VCaP (cell line): Measurements from ENCODE around the gene RFC4.
"Not testable (repeated sequence)": the region's sequence is repeated elsewhere in the genome, so short reads cannot be mapped to it uniquely, and the experiment has no call there.

Source experiments
- H3K27ac ChIP-seq: fragments of 450-650 bp; 2 replicates; pipeline ENCODE4 v1.5.1; 2017
- CTCF ChIP-seq: fragments of 450-650 bp; conservative IDR thresholded peaks from 2 replicates; pipeline ENCODE4 v1.5.1; 2017; ENCODE audit warnings: mild to moderate bottlenecking, moderate library complexity

The RFC4 gene

GRCh38 chr3:186806089-186807055 is at the start of gene RFC4:
Gene RFC4, minus strand, starts transcription at chr3:186806482. Its CDS starts 1,769 bp downstream, at chr3:186804713.
- TF ChIP-seq CTCF: no peak
- H3K27ac ChIP-seq: peak within 1 kb of the TSS; percentile 93

DNA sequence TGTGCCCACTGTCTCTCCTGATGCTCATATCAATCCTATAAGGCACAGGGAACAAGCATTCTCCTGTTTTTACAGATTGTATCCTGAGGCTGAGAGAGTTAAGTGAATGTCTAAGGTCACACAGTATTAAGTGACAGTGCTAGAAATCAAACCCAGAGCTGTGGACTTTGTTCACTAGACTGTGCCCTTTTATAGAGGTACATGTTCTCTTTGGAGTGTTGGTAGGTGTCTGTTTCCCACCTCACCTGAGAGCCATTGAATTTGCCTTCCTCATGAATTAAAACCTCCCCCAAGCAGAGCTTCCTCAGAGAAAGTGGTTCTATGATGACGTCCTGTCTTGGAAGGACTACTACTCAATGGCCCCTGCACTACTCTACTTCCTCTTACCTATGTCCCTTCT is 48.7 kb upstream of the RFC4 start:
- no peak overlapping the region for H3K27ac ChIP-seq
- no peak for TF ChIP-seq CTCF

DNA sequence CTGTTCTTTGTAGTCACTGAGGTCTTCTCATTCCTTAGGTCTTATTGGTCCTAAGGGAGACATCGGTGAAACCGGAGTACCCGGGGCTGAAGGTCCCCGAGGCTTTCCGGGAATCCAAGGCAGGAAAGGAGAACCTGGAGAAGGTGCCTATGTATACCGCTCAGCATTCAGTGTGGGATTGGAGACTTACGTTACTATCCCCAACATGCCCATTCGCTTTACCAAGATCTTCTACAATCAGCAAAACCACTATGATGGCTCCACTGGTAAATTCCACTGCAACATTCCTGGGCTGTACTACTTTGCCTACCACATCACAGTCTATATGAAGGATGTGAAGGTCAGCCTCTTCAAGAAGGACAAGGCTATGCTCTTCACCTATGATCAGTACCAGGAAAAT is 47.9 kb upstream of the RFC4 start:
- H3K27ac ChIP-seq: no peak overlapping the region
- TF ChIP-seq CTCF: no peak

- no peak overlapping the region for H3K27ac ChIP-seq
- no peak for TF ChIP-seq CTCF
These were observed 46.7 kb upstream of the RFC4 start for GRCh38 chr3:186852994-186853393.

- H3K27ac ChIP-seq: not testable (repeated sequence)
These were observed 45.6 kb upstream of the RFC4 start for GRCh38 chr3:186851835-186852234.

DNA sequence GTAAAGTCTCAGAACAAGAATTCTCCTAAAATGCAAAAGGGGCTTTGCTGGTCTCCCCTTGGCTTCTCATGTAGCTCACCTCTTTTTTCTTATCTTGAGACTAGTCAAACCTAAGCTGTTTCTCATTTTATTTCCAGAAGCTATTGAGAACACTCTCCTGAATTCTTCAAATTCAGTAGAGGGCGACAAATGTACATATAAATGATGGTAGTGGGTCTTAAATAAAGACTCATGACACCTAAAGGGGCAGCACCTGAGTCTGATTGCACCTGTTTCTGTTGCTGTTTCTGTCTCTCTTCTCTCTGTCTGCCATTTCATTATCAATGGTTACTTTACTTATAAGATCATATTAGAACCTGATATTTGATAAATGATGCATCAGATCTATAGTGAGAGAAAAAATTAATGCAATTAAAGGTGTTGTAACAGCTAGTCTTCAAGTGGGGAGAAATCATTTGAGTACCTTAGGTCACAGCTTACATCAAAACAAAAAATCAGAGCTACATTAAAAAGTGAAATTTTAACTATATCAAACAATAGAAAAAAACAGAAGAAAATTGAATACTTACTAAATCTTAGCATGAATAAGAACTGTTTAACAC is 43.2 kb upstream of the RFC4 start:
- TF ChIP-seq CTCF: peak; percentile 70
- no peak overlapping the region for H3K27ac ChIP-seq

- TF ChIP-seq CTCF: no peak
These were observed 41.2 kb upstream of the RFC4 start for GRCh38 chr3:186847437-186847836.

DNA sequence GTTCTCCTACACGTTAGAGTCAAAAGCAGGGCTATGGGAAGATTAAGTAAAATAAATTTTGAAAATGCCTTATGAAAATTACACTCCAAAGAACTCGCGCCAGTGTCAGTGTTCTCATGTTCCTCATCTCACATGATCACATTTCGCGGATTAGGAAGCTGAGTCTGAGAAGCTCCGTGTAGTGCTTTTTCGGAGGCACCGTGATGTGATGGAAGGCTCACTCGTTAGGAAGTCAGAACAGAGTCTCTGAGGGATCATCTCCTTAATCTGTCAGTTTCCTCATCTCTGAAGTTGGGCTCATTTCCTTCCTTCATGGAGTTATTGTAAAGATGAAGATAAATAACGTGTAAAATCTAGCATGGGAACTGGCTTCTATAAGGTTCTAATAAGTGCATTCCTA is 39.5 kb upstream of the RFC4 start:
- no peak overlapping the region for H3K27ac ChIP-seq
- TF ChIP-seq CTCF: no peak

More at GRCh38 chr3:186847437-186847836, 41.2 kb upstream of the RFC4 start:
- H3K27ac ChIP-seq: no peak overlapping the region
